ENCODE measurements around the gene RASA3.

Gene RASA3

GRCh38 chr13:114002771-114003321 is 129.6 kb downstream of the RASA3 start:
- no peak overlapping the region for H3K9ac ChIP-seq (ENCODE audit: low read length)
- H3K36me3 ChIP-seq (replicated peaks; ENCODE audit: low read depth, low read length): no peaks in the 10 kb centered on the region
- H3K27ac ChIP-seq (ENCODE audit: low read length): no peak overlapping the region
- H3K9me3 ChIP-seq (ENCODE audit: insufficient read depth, low read length): no peaks in the 10 kb centered on the region
- H3K79me2 ChIP-seq (ENCODE audit: low read length): no peaks in the 10 kb centered on the region
- no peak overlapping the region for H3K4me2 ChIP-seq (ENCODE audit: low read length)
- H4K20me1 ChIP-seq (ENCODE audit: insufficient read depth, low read length): no peaks in the 10 kb centered on the region
- no peak overlapping the region for H2AFZ ChIP-seq (ENCODE audit: low read depth, low read length)
- no peaks in the 10 kb centered on the region for H3K4me1 ChIP-seq (ENCODE audit: low read length)
- H3K27me3 ChIP-seq (ENCODE audit: low read depth, low read length): no peaks in the 10 kb centered on the region
- TF ChIP-seq EZH2phosphoT487 (IDR thresholded peaks at IDR 0.05; ENCODE audit: low read depth): no peak
- TF ChIP-seq, protein P1, sequence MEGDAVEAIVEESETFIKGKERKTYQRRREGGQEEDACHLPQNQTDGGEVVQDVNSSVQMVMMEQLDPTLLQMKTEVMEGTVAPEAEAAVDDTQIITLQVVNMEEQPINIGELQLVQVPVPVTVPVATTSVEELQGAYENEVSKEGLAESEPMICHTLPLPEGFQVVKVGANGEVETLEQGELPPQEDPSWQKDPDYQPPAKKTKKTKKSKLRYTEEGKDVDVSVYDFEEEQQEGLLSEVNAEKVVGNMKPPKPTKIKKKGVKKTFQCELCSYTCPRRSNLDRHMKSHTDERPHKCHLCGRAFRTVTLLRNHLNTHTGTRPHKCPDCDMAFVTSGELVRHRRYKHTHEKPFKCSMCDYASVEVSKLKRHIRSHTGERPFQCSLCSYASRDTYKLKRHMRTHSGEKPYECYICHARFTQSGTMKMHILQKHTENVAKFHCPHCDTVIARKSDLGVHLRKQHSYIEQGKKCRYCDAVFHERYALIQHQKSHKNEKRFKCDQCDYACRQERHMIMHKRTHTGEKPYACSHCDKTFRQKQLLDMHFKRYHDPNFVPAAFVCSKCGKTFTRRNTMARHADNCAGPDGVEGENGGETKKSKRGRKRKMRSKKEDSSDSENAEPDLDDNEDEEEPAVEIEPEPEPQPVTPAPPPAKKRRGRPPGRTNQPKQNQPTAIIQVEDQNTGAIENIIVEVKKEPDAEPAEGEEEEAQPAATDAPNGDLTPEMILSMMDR (IDR thresholded peaks at IDR 0.05; ENCODE audit: low read depth, low read length): no peak
- H3K4me3 ChIP-seq (ENCODE audit: low read length): no peak overlapping the region

- no peak overlapping the region for H3K4me2 ChIP-seq (ENCODE audit: low read length)
- H3K27ac ChIP-seq (ENCODE audit: low read length): no peak overlapping the region
- no peaks in the 10 kb centered on the region for H3K4me1 ChIP-seq (ENCODE audit: low read length)
- H3K9ac ChIP-seq (ENCODE audit: low read length): no peak overlapping the region
- no peaks in the 10 kb centered on the region for H4K20me1 ChIP-seq (ENCODE audit: insufficient read depth, low read length)
- H3K9me3 ChIP-seq (ENCODE audit: insufficient read depth, low read length): no peaks in the 10 kb centered on the region
- H3K27me3 ChIP-seq (ENCODE audit: low read depth, low read length): no peaks in the 10 kb centered on the region
- H3K4me3 ChIP-seq (ENCODE audit: low read length): no peak overlapping the region
- no peaks in the 10 kb centered on the region for H3K79me2 ChIP-seq (ENCODE audit: low read length)
- TF ChIP-seq EZH2phosphoT487 (IDR thresholded peaks at IDR 0.05; ENCODE audit: low read depth): no peak
- TF ChIP-seq, protein P1 (IDR thresholded peaks at IDR 0.05; ENCODE audit: low read depth, low read length): no peak
- no peak overlapping the region for H2AFZ ChIP-seq (ENCODE audit: low read depth, low read length)
- H3K36me3 ChIP-seq (replicated peaks; ENCODE audit: low read depth, low read length): no peaks in the 10 kb centered on the region
Observed at GRCh38 chr13:114002009-114002544, 130.3 kb downstream of the RASA3 start.

GRCh38 chr13:114001331-114002008 is 131.0 kb downstream of the RASA3 start:
- no peaks in the 10 kb centered on the region for H3K4me1 ChIP-seq (ENCODE audit: low read length)
- H4K20me1 ChIP-seq (ENCODE audit: insufficient read depth, low read length): no peaks in the 10 kb centered on the region
- H3K4me2 ChIP-seq (ENCODE audit: low read length): no peak overlapping the region
- no peaks in the 10 kb centered on the region for H3K79me2 ChIP-seq (ENCODE audit: low read length)
- H3K9ac ChIP-seq (ENCODE audit: low read length): no peak overlapping the region
- H3K27ac ChIP-seq (ENCODE audit: low read length): no peak overlapping the region
- no peaks in the 10 kb centered on the region for H3K9me3 ChIP-seq (ENCODE audit: insufficient read depth, low read length)
- H3K4me3 ChIP-seq (ENCODE audit: low read length): no peak overlapping the region
- H3K36me3 ChIP-seq (replicated peaks; ENCODE audit: low read depth, low read length): no peaks in the 10 kb centered on the region
- TF ChIP-seq, protein P1 (IDR thresholded peaks at IDR 0.05; ENCODE audit: low read depth, low read length): no peak
- TF ChIP-seq EZH2phosphoT487 (IDR thresholded peaks at IDR 0.05; ENCODE audit: low read depth): no peak
- no peak overlapping the region for H2AFZ ChIP-seq (ENCODE audit: low read depth, low read length)
- no peaks in the 10 kb centered on the region for H3K27me3 ChIP-seq (ENCODE audit: low read depth, low read length)

GRCh38 chr13:114000151-114001040 is 132.0 kb downstream of the RASA3 start:
- no peak overlapping the region for H3K4me3 ChIP-seq (ENCODE audit: low read length)
- no peak overlapping the region for H2AFZ ChIP-seq (ENCODE audit: low read depth, low read length)
- no peaks in the 10 kb centered on the region for H3K4me1 ChIP-seq (ENCODE audit: low read length)
- no peaks in the 10 kb centered on the region for H3K36me3 ChIP-seq (replicated peaks; ENCODE audit: low read depth, low read length)
- H3K9ac ChIP-seq (ENCODE audit: low read length): no peak overlapping the region
- no peak overlapping the region for H3K27ac ChIP-seq (ENCODE audit: low read length)
- H3K9me3 ChIP-seq (ENCODE audit: insufficient read depth, low read length): no peaks in the 10 kb centered on the region
- TF ChIP-seq, protein P1 (IDR thresholded peaks at IDR 0.05; ENCODE audit: low read depth, low read length): no peak
- TF ChIP-seq EZH2phosphoT487 (IDR thresholded peaks at IDR 0.05; ENCODE audit: low read depth): no peak
- H3K4me2 ChIP-seq (ENCODE audit: low read length): no peak overlapping the region
- H3K27me3 ChIP-seq (ENCODE audit: low read depth, low read length): no peaks in the 10 kb centered on the region
- H3K79me2 ChIP-seq (ENCODE audit: low read length): no peaks in the 10 kb centered on the region
- H4K20me1 ChIP-seq (ENCODE audit: insufficient read depth, low read length): no peaks in the 10 kb centered on the region

All from OCI-LY3 (cell line).